GM18499 (cell line): ENCODE measurements around the gene SMC1B.
"Not testable (repeated sequence)": the region's sequence is repeated elsewhere in the genome, so short reads cannot be mapped to it uniquely, and the experiment has no call there.

Experiments used
- ATAC-seq: cut with Tn5 transposase; IDR thresholded peaks from one replicate; pipeline ENCODE4 v1.9.1; 2021; ENCODE audit warnings: moderate number of reproducible peaks; ENCODE audit not compliant: insufficient read depth, unreplicated experiment

SMC1B gene, protein sequence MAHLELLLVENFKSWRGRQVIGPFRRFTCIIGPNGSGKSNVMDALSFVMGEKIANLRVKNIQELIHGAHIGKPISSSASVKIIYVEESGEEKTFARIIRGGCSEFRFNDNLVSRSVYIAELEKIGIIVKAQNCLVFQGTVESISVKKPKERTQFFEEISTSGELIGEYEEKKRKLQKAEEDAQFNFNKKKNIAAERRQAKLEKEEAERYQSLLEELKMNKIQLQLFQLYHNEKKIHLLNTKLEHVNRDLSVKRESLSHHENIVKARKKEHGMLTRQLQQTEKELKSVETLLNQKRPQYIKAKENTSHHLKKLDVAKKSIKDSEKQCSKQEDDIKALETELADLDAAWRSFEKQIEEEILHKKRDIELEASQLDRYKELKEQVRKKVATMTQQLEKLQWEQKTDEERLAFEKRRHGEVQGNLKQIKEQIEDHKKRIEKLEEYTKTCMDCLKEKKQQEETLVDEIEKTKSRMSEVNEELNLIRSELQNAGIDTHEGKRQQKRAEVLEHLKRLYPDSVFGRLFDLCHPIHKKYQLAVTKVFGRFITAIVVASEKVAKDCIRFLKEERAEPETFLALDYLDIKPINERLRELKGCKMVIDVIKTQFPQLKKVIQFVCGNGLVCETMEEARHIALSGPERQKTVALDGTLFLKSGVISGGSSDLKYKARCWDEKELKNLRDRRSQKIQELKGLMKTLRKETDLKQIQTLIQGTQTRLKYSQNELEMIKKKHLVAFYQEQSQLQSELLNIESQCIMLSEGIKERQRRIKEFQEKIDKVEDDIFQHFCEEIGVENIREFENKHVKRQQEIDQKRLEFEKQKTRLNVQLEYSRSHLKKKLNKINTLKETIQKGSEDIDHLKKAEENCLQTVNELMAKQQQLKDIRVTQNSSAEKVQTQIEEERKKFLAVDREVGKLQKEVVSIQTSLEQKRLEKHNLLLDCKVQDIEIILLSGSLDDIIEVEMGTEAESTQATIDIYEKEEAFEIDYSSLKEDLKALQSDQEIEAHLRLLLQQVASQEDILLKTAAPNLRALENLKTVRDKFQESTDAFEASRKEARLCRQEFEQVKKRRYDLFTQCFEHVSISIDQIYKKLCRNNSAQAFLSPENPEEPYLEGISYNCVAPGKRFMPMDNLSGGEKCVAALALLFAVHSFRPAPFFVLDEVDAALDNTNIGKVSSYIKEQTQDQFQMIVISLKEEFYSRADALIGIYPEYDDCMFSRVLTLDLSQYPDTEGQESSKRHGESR

GRCh38 chr22:45413368-45414211 is at the start of gene SMC1B, which contains the start of gene RIBC2:
Gene SMC1B (minus strand): TSS chr22:45413599. CDS start chr22:45413567, 32 bp downstream.
Gene RIBC2 (plus strand): TSS chr22:45413693. CDS start chr22:45413887, 194 bp downstream.
- ATAC-seq: no peak

DNA sequence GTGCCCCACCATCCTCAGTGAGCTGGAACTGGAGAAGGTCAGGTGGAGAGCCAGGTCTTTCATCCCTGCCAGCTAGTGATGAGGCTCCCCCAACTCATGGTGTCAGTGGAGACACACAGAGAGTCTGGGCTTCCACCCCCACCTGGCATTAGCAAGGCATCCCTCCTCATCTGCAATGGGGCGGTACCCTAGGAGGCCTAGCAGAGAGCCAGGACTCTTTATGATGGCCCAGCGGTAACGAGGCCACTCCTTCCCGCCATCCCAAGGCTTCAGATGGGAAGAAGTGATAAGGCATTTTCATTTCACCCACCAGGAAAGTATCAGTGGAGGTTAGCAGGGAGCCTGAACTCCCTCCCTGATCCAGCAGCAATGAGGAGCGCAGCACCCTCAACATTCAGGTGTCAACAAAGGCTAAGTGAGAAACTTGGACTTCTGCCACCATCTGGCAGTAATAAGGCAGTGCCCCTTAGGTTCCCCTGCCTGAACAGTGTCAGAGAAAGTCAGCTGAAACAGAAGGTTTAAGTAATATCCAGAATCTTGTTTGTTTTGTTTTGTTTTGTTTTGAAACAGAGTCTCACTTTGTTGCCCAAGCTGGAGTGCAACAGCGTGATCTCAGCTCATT is 48.7 kb upstream of the SMC1B start:
- no peak for ATAC-seq

DNA sequence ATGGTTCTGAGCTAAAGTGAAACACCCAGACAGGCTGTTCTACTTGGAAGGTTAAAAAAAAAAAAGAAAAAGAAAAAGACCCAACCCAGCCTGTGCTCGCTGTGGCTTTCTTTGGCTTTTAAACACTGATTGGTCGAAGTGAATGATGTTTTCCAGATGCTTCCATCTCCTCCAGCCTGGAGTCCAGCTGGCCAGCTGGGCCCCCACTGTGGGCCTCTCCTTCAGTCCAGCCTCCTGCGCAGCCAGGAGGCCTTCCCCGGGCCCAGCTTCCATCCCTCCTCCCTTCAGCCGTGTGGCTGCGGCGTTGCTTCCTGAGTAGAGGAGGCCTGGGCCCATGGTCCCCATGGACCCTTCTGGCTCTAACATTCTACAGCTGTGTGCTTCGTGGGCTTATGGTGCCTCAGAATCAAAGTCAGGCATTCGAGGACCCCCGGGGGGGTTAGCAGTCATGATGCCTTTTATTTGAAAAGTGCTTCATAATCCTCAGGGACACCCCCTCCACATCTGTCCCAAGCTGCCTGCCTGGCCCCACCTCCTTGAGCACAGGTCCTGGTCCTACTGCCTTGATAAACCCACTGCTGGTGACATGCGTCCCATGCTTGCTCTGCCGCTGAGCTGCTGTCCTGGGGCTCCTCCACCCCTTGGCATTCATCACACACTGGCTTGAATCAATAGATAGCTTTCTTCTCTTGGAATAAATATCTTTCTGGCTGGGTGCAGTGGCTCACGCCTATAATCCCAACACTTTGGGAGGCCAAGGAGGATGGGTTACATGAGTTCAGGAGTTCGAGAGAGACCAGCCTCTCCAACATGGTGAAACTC is 47.1 kb upstream of the SMC1B start:
- no peak for ATAC-seq

DNA sequence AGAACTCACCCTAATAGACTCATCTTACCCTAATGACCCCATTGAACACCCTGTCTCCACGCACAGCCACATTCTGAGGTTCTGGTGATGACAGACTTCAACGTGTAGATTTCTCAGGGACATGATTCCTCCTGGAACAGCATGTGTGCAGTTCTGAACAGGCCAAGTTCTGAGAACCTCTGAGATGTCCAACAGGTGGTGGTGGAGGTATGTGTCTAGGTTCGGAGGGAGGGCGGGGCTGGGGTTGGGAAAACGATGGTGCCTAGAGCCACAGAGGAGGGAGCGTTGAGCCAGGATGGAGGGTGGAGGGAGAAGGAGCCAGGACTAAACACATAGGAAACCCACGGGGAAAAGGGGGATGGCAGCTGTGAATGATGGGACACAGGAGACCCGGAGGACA is 45.8 kb upstream of the SMC1B start:
- no peak for ATAC-seq

DNA sequence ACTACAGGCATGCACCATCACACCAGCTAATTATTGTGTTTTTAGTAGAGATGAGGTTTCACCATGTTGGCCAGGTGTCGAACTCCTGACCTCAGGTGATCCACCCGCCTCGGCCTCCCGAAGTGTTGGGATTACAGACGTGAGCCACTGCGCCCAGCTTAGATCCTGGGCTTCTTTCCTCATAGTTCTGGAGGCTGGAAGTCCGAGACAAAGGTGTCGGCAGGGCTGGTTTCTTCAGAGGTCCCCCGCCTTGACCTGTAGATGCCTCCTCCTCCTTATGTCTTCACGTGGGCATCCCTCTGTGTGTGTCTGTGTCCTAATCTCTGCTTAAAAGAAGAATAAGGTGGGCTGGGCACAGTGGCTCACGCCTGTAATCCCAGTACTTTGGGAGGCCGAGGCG is 45.1 kb upstream of the SMC1B start:
- no peak for ATAC-seq

- no peak for ATAC-seq
Measured at GRCh38 chr22:45456811-45457210, 43.4 kb upstream of the SMC1B start.

DNA sequence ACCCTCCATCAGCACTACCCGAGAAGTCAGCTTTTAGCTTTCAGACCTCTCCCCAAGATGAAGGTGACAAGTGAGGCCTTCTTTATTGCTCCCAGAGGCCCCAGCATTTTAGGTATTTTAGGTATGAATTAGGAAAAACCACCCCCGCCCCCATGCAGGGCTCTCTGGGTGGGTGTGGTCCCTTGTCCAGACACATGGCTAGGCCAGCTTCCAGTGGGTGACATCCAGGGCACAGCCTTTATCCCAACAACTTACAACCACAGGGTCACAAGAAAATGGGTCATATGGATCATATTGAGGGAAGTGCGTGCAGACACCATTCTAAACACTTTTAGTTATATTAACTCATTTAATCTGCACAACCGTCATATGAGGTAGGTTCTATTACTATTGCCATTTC is 42.2 kb upstream of the SMC1B start:
- ATAC-seq: no peak

- ATAC-seq: no peak
Measured at GRCh38 chr22:45455212-45455611, 41.8 kb upstream of the SMC1B start.

GRCh38 chr22:45454275-45454674 is 40.9 kb upstream of the SMC1B start:
- no peak for ATAC-seq

GRCh38 chr22:45453764-45454163 is 40.4 kb upstream of the SMC1B start:
- ATAC-seq: no peak

DNA sequence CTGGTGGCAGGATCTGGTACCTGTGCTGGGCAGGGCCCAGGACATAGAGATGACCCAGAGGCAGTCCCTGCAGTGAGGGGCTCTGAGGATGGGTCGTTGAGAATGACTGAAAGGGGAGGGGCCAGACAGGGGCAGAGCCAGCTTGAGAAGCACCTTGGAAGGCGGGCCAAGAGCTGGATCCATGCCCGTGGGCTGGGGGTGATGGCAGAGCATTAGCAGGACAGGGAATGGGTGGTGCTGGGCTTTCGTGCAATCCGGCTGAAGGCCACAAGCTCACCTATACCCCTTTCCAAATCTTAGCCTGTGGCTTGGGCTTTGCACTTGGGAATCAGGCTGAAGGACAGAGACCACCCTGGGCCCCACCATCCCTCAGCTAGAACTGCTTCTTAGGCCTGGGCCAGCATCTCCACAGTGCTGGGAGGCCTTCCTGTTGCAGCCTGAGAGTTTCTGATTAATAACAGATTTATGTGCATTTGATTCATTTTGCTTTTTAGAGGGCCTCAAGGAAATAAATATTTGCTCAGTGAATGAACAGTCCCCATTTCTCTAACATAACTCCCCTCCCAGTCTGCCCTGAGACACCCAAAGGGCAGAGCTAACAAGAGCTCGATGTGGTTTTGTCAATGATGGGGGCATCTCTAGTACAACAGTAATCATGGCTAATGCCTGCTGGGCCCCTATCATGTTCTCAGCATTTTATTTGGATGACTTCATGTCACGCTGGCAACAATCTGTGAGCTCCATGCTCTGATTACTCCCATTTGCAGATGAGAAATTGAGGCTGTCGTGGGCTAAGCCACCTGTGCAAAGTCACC is 39.4 kb upstream of the SMC1B start:
- no peak for ATAC-seq

DNA sequence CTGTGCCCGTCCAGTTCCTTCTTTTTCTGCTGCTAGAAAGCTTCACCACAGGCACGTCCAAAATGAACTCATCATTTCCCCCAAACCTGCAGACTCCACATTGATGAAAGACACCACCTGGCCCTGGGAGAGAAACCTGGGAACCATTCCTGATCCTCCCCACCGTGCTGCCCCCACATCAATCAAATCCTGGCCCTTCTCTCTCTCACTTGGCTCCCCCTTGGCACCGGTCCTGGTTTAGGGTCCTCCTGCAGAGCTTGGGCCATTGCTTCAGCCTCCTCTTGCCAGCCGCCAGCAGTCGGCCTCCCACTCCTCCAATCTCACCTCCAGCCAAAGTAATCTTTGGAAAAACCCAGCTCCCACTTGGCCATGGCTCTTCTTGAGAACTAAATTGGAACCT is 38.6 kb upstream of the SMC1B start:
- no peak for ATAC-seq

DNA sequence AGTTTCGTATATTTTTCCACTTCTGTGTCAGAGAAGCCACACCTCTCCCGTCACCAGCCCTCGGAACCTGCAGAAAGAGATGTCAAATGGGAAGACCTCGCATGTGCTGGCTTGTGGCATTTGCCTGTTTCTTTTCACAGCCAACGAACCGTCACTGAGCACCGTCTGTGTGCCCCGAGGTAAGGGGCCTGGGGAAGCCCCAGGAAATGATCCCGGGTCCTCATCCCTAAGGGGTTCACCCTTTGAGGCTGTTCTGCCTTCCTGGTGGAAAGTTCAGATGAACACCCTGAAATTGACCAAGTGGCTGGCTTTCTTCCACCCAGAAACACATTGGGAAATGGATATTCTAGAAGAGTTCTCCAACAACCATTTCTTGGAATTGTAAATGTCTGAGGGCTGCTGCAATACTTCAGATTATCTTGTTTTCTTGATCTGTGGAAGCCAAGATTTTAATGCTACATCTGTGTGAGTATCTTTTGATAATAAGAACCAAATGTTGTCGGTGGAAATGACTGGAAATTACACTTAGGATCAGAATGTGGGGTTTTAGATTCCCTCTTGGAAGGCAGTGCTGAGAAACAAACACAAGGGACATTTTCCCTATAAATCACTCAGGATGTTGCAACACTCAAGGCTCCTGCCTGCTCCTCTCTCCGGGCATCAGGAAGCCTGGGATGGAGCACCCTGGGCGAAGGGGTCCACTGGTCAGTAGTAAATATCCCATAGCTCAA is 37.7 kb upstream of the SMC1B start:
- ATAC-seq: no peak

DNA sequence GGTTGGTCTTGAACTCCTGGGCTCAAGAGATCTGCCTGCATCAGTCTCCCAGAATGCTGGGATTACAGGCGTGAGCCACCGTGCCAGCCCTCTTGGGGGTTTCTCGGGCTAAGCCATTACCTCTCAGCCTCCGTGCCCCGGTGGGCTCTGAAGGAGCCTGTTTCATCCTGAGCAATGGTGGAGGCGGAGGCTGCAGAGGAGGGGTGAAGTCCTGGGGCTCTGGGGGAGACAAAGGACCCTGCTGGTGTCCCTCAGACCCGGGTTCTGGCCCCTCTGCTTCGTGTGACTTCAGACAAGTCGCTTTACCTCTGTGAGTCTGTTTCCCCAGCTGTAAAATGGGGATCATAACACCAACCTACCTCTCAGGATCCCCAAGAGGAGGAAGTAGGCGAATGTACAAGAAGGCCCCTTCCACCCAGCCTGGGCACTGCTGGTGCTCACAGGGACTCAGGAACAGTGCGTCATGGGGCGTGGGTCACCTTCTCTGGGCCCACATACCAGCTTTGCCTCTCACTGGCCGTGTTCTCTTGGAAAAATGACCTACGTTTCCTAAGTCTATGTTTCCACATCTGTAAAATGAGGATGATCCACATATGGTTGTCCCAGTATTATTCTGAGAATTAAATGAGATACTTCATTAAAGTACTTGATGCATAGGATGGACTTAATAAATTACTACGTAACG is 36.8 kb upstream of the SMC1B start:
- ATAC-seq: no peak

- ATAC-seq: not testable (repeated sequence)
Measured at GRCh38 chr22:45449442-45449841, 36.0 kb upstream of the SMC1B start.

DNA sequence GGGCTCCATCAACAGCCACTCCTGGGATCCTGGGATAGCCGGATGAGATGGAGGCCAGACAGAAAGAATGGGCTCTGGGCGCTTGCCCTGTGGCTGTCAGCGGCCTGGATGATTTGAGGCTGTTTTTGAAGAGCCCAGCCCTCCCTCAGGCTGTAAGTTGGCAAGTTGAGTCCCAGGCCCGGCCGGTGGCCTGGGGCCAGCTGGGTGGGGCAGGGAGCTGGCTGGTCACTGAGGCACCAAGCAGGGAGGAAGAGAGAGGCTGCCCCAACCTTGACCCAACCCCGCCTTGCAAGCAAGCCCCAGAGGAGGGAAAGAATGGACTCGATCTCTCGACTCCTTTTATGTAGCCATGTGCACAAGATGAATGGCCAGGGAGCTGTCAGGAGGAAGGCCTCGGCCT is 35.0 kb upstream of the SMC1B start:
- no peak for ATAC-seq
